Neuronal stem cell (in vitro differentiated cells): Measurements from ENCODE around the gene BRPF3.

Experiments
- DNase-seq: peaks from one replicate; pipeline ENCODE4 v3.0.0-alpha.2; 2013; ENCODE audit warnings: low spot score
- H2AFZ ChIP-seq: one replicate; pipeline ENCODE4 v1.6.1; 2013; ENCODE audit warnings: mild to moderate bottlenecking, low read length, inconsistent platforms
- H2AK5ac ChIP-seq: 2 replicates; pipeline ENCODE4 v1.6.1; 2013; ENCODE audit warnings: low read depth, mild to moderate bottlenecking, inconsistent platforms, low read length, moderate library complexity, mixed read lengths
- H2BK120ac ChIP-seq: 2 replicates; pipeline ENCODE4 v1.6.1; 2013; ENCODE audit warnings: low read depth, mild to moderate bottlenecking, inconsistent platforms, low read length, moderate library complexity, mixed read lengths
- H2BK12ac ChIP-seq: one replicate; pipeline ENCODE4 v1.6.1; 2013; ENCODE audit warnings: low read length, inconsistent platforms
- H2BK15ac ChIP-seq: 2 replicates; pipeline ENCODE4 v1.6.1; 2013; ENCODE audit warnings: mild to moderate bottlenecking, low read length, inconsistent platforms, mixed read lengths
- H2BK5ac ChIP-seq: one replicate; pipeline ENCODE4 v1.6.1; 2013; ENCODE audit warnings: inconsistent platforms, mild to moderate bottlenecking, low read length, moderate library complexity
- H3K14ac ChIP-seq: one replicate; pipeline ENCODE4 v1.6.1; 2013; ENCODE audit warnings: low read length, inconsistent platforms
- H3K18ac ChIP-seq: 2 replicates; pipeline ENCODE4 v1.6.1; 2013; ENCODE audit warnings: low read length, inconsistent platforms
- H3K23ac ChIP-seq: 2 replicates; pipeline ENCODE4 v1.6.1; 2013; ENCODE audit warnings: low read depth, mild to moderate bottlenecking, mixed read lengths, low read length, inconsistent platforms; ENCODE audit not compliant: poor library complexity
- H3K27ac ChIP-seq: replicated peaks from 3 replicates; pipeline ENCODE4 v1.5.1; 2013; ENCODE audit warnings: low read length, inconsistent platforms
- H3K27me3 ChIP-seq, 3 experiments: 2 replicates each; pipeline ENCODE4 v1.6.1; 2013; ENCODE audit warnings: low read length in 3 of 3, mild to moderate bottlenecking in 2 of 3, inconsistent platforms in 1 of 3, low read depth in 1 of 3, mixed read lengths in 1 of 3, moderate library complexity in 1 of 3; ENCODE audit not compliant: control insufficient read depth in 3 of 3, insufficient read depth in 3 of 3
- H3K36me3 ChIP-seq, 2 donors: replicated peaks in 1 of 2; 2 replicates each; pipeline ENCODE4 v1.6.1; 2013; ENCODE audit warnings: low read length in 2 of 2; ENCODE audit not compliant: control insufficient read depth in 2 of 2, insufficient read depth in 2 of 2
- H3K4ac ChIP-seq: 2 replicates; pipeline ENCODE4 v1.6.1; 2013; ENCODE audit warnings: inconsistent platforms, mild to moderate bottlenecking, low read length, moderate library complexity
- H3K4me1 ChIP-seq, 2 donors: 1 replicate in 1 of 2; 2 replicates in 1 of 2; pipeline ENCODE4 v1.6.1; 2013; ENCODE audit warnings: low read length in 2 of 2, low read depth in 1 of 2; ENCODE audit not compliant: control insufficient read depth in 2 of 2, insufficient read depth in 1 of 2
- H3K4me2 ChIP-seq: one replicate; pipeline ENCODE4 v1.6.1; 2013; ENCODE audit warnings: mild to moderate bottlenecking, low read length, inconsistent platforms; ENCODE audit not compliant: insufficient read depth, poor library complexity, severe bottlenecking
- H3K4me3 ChIP-seq, 2 donors: 2 replicates each; pipeline ENCODE4 v1.5.1; 2013; ENCODE audit warnings: low read length in 2 of 2, mild to moderate bottlenecking in 2 of 2, inconsistent platforms in 1 of 2, moderate library complexity in 1 of 2
- H3K79me1 ChIP-seq: one replicate; pipeline ENCODE4 v1.6.1; 2013; ENCODE audit warnings: low read depth, mild to moderate bottlenecking, inconsistent platforms, low read length, moderate library complexity
- H3K9ac ChIP-seq: one replicate; pipeline ENCODE4 v1.6.1; 2013; ENCODE audit warnings: mild to moderate bottlenecking, low read depth, low read length, inconsistent platforms; ENCODE audit not compliant: poor library complexity
- H3K9me3 ChIP-seq, 2 donors: replicated peaks in 1 of 2; 2 replicates each; pipeline versions ENCODE3 to v1.6.1; 2013; ENCODE audit warnings: low read length in 2 of 2, mild to moderate bottlenecking in 2 of 2, inconsistent platforms in 1 of 2, low read depth in 1 of 2, mixed read lengths in 1 of 2, moderate library complexity in 1 of 2; ENCODE audit not compliant: control insufficient read depth in 2 of 2, insufficient read depth in 1 of 2
- H4K8ac ChIP-seq: one replicate; pipeline ENCODE4 v1.6.1; 2013; ENCODE audit warnings: low read depth, mild to moderate bottlenecking, inconsistent platforms, low read length, moderate library complexity
- H4K91ac ChIP-seq: one replicate; pipeline ENCODE4 v1.6.1; 2013; ENCODE audit warnings: low read length, low read depth, mild to moderate bottlenecking, inconsistent platforms; ENCODE audit not compliant: poor library complexity
- WGBS, 2 donors: extraction: QIAGEN DNeasy Blood & Tissue Kit; methylation state at CpG; one replicate each; pipeline ENCODE4 v1.1.7; 2013; ENCODE audit warnings: missing lambda C conversion rate in 2 of 2, mixed read lengths in 1 of 2; ENCODE audit not compliant: insufficient read length in 2 of 2, insufficient replicate concordance in 1 of 2; ENCODE audit errors: extremely low coverage in 2 of 2; 5-methylcytosine and 5-hydroxymethylcytosine counted together

BRPF3 gene

DNA sequence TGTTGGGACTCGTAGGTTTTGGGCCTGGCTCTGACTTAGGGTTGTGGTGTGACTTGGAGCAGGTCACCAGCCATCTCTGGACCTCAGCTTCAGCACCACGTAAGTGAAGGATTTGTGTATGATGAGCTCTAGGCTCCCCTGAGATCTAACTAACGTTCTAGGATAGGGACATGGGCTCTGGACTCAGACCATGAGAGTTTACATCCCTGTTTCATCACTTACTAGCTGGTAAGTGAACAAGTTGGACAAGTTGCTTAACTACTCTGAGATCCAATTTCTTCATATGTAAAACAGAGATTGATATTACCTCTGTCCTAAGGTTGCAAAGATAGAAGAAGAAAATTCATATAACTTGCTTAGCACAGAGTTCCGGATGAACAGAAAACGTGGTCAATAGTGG is 53.0 kb downstream of the BRPF3 start:
- Histone ChIP-seq H3K79me1 (no peaks in the 10 kb centered on the region), H3K4me3 (no peak overlapping the region), H2AK5ac (no peak overlapping the region), H2BK5ac (no peak overlapping the region), H3K36me3 (no peaks in the 10 kb centered on the region), H3K4ac (no peak overlapping the region), H2AFZ (no peak overlapping the region), H3K27ac (no peak overlapping the region), H3K18ac (no peak overlapping the region), H3K4me1 (peaks cover 7 to 15% of the 10 kb centered on the region in 2 donors), H3K27me3 (no peaks in the 10 kb centered on the region), H3K9ac (no peak overlapping the region), H4K91ac (no peak overlapping the region), H2BK120ac (no peak overlapping the region), H3K14ac (no peak overlapping the region), H4K8ac (no peak overlapping the region), H2BK12ac (no peak overlapping the region), H3K4me2 (no peak overlapping the region), H2BK15ac (no peak overlapping the region), H3K9me3 (no peaks in the 10 kb centered on the region), H3K23ac (no peak overlapping the region)
- DNase-seq, result no peak
- whole genome bisulfite sequencing, 2 donors, result no CpG with 5 or more reads among the region's 5 CpGs

DNA sequence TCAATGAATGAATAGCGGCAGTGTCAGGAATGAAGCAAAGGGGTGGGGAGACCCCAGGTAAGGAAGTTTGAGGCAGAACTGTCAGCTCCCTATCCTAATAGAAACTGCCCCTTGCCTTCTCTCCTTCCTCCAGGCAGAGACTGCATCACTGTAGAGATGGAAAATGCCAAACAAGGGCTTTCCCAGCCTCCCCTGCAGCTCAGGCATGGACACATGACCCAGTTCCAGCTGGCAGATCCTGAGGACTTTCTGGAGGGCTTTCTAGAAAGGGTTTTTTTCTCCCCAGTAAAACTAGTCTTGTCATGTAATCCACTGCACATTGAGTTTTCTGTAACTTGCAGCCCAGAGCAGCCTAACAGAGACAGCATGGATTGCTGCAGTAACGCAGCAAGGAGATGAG is 55.5 kb downstream of the BRPF3 start:
- H2BK15ac ChIP-seq, result no peak overlapping the region
- no peak overlapping the region for H3K4ac ChIP-seq
- no peaks in the 10 kb centered on the region for H3K27me3 ChIP-seq
- no peak overlapping the region for H3K4me3 ChIP-seq
- no peak overlapping the region for H3K14ac ChIP-seq
- WGBS, 2 donors, result no CpG with 5 or more reads among the region's 2 CpGs
- H3K36me3 ChIP-seq, result no peaks in the 10 kb centered on the region
- no peak for DNase-seq
- H2BK12ac ChIP-seq, result no peak overlapping the region
- H3K27ac ChIP-seq, result no peak overlapping the region
- no peak overlapping the region for H2AK5ac ChIP-seq
- H3K79me1 ChIP-seq, result no peaks in the 10 kb centered on the region
- H2AFZ ChIP-seq, result peak overlapping the region; percentile 28
- H4K8ac ChIP-seq, result no peak overlapping the region
- H3K9ac ChIP-seq, result no peak overlapping the region
- H3K9me3 ChIP-seq, result no peaks in the 10 kb centered on the region
- no peak overlapping the region for H3K23ac ChIP-seq
- no peak overlapping the region for H2BK120ac ChIP-seq
- H3K4me1 ChIP-seq, result peaks cover 0 to 3% of the 10 kb centered on the region in 2 donors
- H4K91ac ChIP-seq, result no peak overlapping the region
- H3K18ac ChIP-seq, result no peak overlapping the region
- H3K4me2 ChIP-seq, result no peak overlapping the region
- H2BK5ac ChIP-seq, result no peak overlapping the region

DNA sequence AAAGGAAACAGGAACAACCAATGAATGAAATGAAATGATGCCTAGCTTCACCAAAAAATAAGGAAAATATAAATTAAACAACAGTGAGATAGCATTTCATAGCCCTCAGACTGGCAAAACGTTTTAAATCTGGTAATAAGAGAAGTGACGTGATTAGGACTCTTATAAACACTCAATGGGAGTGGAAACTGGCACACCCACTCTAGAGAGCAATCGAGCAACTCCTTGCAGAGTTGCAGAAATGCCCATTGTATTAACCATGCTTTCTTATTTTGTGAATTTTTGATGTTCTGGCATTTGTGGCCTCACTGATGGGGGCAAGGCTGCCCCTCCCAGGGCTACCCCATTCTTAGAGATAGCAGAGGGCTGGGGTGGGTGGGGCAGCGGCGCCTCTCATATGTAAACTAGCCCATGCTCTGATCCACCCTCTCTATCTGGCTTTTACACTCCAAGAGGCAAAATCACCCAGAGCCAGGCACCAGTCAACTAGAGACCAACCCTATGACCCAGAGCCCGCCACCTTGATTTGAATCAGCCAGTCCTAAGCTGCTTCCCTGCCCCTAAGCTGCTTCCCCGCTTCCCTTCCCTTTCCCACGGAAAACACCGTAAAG is 67.0 kb downstream of the BRPF3 start:
- Histone ChIP-seq H3K9ac (no peak overlapping the region), H3K27ac (no peak overlapping the region), H2BK15ac (no peak overlapping the region), H2BK5ac (no peak overlapping the region), H3K4ac (no peak overlapping the region), H2AK5ac (no peak overlapping the region), H4K91ac (no peak overlapping the region), H3K18ac (no peak overlapping the region), H2AFZ (no peak overlapping the region), H3K4me3 (no peak overlapping the region), H3K14ac (no peak overlapping the region), H3K79me1 (no peaks in the 10 kb centered on the region), H3K27me3 (peaks cover 0 to 6% (median 0%) of the 10 kb centered on the region in 3 experiments), H3K23ac (no peak overlapping the region), H4K8ac (no peak overlapping the region), H2BK120ac (no peak overlapping the region), H3K9me3 (peaks cover 0 to 3% of the 10 kb centered on the region in 2 donors), H3K36me3 (no peaks in the 10 kb centered on the region), H2BK12ac (no peak overlapping the region), H3K4me1 (no peaks in the 10 kb centered on the region), H3K4me2 (no peak overlapping the region)
- DNase-seq, result no peak
- WGBS, 2 donors, result no CpG with 5 or more reads among the region's 9 CpGs

DNA sequence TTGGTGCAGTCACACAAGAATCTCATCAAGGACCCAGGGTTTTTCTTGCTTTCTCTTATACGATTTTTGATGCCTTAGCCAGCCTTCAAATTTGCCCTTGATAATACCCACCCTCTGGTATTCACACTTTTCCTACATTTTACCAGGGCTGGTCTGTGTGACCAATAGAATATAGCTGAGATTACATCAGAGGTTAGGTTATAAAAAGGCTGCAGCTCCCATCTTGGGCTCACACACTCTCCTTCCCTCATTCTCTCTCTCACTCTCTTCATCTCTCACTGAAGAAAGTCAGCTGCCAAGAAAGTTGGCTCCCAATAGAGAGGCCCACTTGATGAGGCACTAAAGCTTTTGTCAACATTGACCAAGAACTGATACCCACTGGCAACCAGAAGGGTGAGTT is 69.2 kb downstream of the BRPF3 start:
- H3K4me2 ChIP-seq, result no peak overlapping the region
- peaks cover 0 to 3% of the 10 kb centered on the region in 2 donors for H3K9me3 ChIP-seq
- no peak overlapping the region for H2BK5ac ChIP-seq
- no peaks in the 10 kb centered on the region for H3K79me1 ChIP-seq
- H2BK120ac ChIP-seq, result no peak overlapping the region
- H3K4ac ChIP-seq, result no peak overlapping the region
- H3K23ac ChIP-seq, result no peak overlapping the region
- H2AK5ac ChIP-seq, result no peak overlapping the region
- no peak overlapping the region for H3K18ac ChIP-seq
- H3K27me3 ChIP-seq, result no peaks in the 10 kb centered on the region
- H3K4me3 ChIP-seq, result no peak overlapping the region
- H2BK15ac ChIP-seq, result no peak overlapping the region
- H3K36me3 ChIP-seq, result no peaks in the 10 kb centered on the region
- H3K14ac ChIP-seq, result no peak overlapping the region
- no CpG with 5 or more reads among the region's 1 CpG for WGBS, 2 donors
- no peak overlapping the region for H4K8ac ChIP-seq
- no peak overlapping the region for H4K91ac ChIP-seq
- H3K4me1 ChIP-seq, result no peaks in the 10 kb centered on the region
- no peak overlapping the region for H3K27ac ChIP-seq
- no peak overlapping the region for H2AFZ ChIP-seq
- DNase-seq, result no peak
- H2BK12ac ChIP-seq, result no peak overlapping the region
- no peak overlapping the region for H3K9ac ChIP-seq
